Prostate gland (tissue), 2 donors: ENCODE data around the gene MCM3AP.
A peak's percentile ranks its signal among the peaks of the same experiment; 100 is the strongest.

Experiments
- CTCF ChIP-seq, 4 experiments: fragments of 200-600 bp in 2 of 4; fragments of 450-650 bp in 2 of 4; sonication (generic) in 2 of 4; IDR thresholded peaks; 1 replicate in 3 of 4; 2 replicates in 1 of 4; pipeline ENCODE4 v1.5.1; 2016 to 2019; ENCODE audit warnings: antibody characterized with exemption in 4 of 4, mild to moderate bottlenecking in 2 of 4, moderate library complexity in 2 of 4
- POLR2AphosphoS5 ChIP-seq: sonication (generic); formaldehyde crosslinking; IDR thresholded peaks from one replicate; pipeline ENCODE4 v1.6.1; 2017; ENCODE audit warnings: antibody characterized with exemption

GRCh38 chr21:46188226-46189212, 96.9 kb downstream of the MCM3AP start:
- TF ChIP-seq CTCF (IDR thresholded peaks at IDR 0.05): no peak
- TF ChIP-seq POLR2AphosphoS5: peak; percentile 91
